ENCODE measurements around the gene HSPB1. TPM values are rescaled to one million over a fixed set of nuclear protein-coding genes. Genes with fewer than 3 reads are reported as not detected.
"Not testable (repeated sequence)": the region's sequence is repeated elsewhere in the genome, so short reads cannot be mapped to it uniquely, and the experiment has no call there.

The HSPB1 gene
- total and polyA plus RNA-seq, 11 donors = 822 to 5,278 (median 2,076) TPM

- WGBS, 4 donors = 96 to 99% (median 97%) methylated on average over 3 of the region's 3 CpGs
- intact Hi-C loops (cut with DNase I) = no loop called here
- ATAC-seq (no peak), DNase-seq (no peak)
- H3K9me3 ChIP-seq = no peaks in the 10 kb centered on the region
- peaks cover 3 to 30% (median 24%) of the 10 kb centered on the region in 12 donors for H3K4me1 ChIP-seq
- peaks cover 0 to 14% (median 8%) of the 10 kb centered on the region in 9 donors for H3K36me3 ChIP-seq
- TF ChIP-seq, protein P1, sequence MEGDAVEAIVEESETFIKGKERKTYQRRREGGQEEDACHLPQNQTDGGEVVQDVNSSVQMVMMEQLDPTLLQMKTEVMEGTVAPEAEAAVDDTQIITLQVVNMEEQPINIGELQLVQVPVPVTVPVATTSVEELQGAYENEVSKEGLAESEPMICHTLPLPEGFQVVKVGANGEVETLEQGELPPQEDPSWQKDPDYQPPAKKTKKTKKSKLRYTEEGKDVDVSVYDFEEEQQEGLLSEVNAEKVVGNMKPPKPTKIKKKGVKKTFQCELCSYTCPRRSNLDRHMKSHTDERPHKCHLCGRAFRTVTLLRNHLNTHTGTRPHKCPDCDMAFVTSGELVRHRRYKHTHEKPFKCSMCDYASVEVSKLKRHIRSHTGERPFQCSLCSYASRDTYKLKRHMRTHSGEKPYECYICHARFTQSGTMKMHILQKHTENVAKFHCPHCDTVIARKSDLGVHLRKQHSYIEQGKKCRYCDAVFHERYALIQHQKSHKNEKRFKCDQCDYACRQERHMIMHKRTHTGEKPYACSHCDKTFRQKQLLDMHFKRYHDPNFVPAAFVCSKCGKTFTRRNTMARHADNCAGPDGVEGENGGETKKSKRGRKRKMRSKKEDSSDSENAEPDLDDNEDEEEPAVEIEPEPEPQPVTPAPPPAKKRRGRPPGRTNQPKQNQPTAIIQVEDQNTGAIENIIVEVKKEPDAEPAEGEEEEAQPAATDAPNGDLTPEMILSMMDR (IDR thresholded peaks at IDR 0.05) = no peak
- TF ChIP-seq POLR2A (IDR thresholded peaks at IDR 0.05) = no peak
- H3K27ac ChIP-seq = peak overlapping the region in 2 of 12 donors; percentile 100
- H3K4me3 ChIP-seq = no peak overlapping the region
- H3K27me3 ChIP-seq = no peaks in the 10 kb centered on the region
These were observed 1.5 kb upstream of the HSPB1 start for GRCh38 chr7:76301000-76301399.

DNA sequence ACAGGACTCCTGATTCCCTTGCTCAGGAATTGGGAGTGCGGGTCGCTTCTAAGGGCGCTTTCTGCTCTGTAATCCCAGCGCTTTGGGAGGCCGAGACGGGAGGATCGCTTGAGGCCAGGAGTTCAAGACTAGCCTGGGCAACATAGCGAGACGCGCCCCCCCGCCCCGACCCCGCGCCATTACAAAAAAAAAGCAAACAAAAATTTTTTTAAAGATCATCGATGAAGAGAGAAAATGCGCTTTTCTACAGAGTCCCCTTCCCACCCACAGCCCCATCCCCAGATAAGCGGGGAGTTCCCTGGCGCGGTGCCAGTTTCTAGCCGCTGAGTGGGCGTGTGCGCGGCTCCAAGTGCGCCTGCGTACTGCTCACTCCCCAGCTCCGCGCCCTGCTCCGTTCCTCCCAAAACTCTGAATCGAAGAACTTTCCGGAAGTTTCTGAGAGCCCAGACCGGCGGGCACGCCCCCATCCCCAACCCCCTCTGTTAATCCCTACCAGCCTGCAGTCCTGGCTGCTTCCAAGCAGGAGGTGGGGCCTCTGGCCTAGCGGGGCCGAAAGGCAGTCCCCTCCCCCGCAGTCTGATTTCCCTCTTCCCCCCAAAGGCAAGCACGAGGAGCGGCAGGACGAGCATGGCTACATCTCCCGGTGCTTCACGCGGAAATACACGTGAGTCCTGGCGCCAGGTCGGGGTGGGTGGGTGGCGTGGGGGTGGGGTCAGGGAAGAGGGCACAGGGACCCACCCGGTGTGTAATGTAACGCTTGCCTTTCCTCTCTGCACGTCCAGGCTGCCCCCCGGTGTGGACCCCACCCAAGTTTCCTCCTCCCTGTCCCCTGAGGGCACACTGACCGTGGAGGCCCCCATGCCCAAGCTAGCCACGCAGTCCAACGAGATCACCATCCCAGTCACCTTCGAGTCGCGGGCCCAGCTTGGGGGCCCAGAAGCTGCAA is 1.0 kb downstream of the HSPB1 start:
- intact Hi-C loops (cut with DNase I) = no loop called here
- Histone ChIP-seq H3K9me3 (no peaks in the 10 kb centered on the region), H3K4me1 (peaks cover 3 to 46% (median 34%) of the 10 kb centered on the region in 12 donors), H3K27me3 (no peaks in the 10 kb centered on the region), H3K4me3 (peak overlapping the region; percentile 82 to 100 (median 95)), H3K27ac (peak overlapping the region; percentile 91 to 100 (median 100)), H3K36me3 (peaks cover 0 to 14% (median 8%) of the 10 kb centered on the region in 9 donors)
- ATAC-seq = peak; percentile 18 to 56 (median 35)
- WGBS, 4 donors = 1 to 2% (median 1%) methylated on average over 38 to 56 of the region's 56 CpGs
- DNase-seq = peak; percentile 89 to 93 (median 92)
- peak in 1 of 2 donors; percentile 50 for TF ChIP-seq POLR2A (IDR thresholded peaks at IDR 0.05)
- TF ChIP-seq, protein P1 (IDR thresholded peaks at IDR 0.05) = no peak

- intact Hi-C loops (cut with DNase I) = no loop called here
- H3K9me3 ChIP-seq = no peaks in the 10 kb centered on the region
- H3K27me3 ChIP-seq = no peaks in the 10 kb centered on the region
- peak overlapping the region in 9 of 12 donors; percentile 82 to 99 (median 96) for H3K4me3 ChIP-seq
- ATAC-seq = peak; percentile 53 to 73 (median 69)
- TF ChIP-seq, protein P1 (IDR thresholded peaks at IDR 0.05) = no peak
- peak in 1 of 2 donors; percentile 18 for TF ChIP-seq POLR2A (IDR thresholded peaks at IDR 0.05)
- H3K27ac ChIP-seq = peak overlapping the region; percentile 79 to 100 (median 100)
- 38 to 61% (median 44%) methylated on average over 8 to 10 of the region's 10 CpGs for WGBS, 4 donors
- H3K4me1 ChIP-seq = peaks cover 3 to 46% (median 34%) of the 10 kb centered on the region in 12 donors
- H3K36me3 ChIP-seq = peaks cover 0 to 14% (median 8%) of the 10 kb centered on the region in 9 donors
- peak; percentile 84 to 92 (median 87) for DNase-seq
These were observed 2.5 kb downstream of the HSPB1 start for GRCh38 chr7:76304888-76305375.

GRCh38 chr7:76308874-76309273 is 6.4 kb downstream of the HSPB1 start:
- H3K4me3 ChIP-seq; DNase-seq; ATAC-seq; intact Hi-C loops (cut with DNase I); H3K9me3 ChIP-seq; H3K27me3 ChIP-seq: not testable (repeated sequence)
- Histone ChIP-seq H3K4me1 (peaks cover 0 to 51% (median 35%) of the 10 kb centered on the region in 12 donors), H3K27ac (peak overlapping the region in 1 of 12 donors; percentile 100), H3K36me3 (peaks cover 0 to 12% (median 8%) of the 10 kb centered on the region in 9 donors)
- 87 to 95% (median 93%) methylated on average over 12 of the region's 12 CpGs for WGBS, 4 donors

DNA sequence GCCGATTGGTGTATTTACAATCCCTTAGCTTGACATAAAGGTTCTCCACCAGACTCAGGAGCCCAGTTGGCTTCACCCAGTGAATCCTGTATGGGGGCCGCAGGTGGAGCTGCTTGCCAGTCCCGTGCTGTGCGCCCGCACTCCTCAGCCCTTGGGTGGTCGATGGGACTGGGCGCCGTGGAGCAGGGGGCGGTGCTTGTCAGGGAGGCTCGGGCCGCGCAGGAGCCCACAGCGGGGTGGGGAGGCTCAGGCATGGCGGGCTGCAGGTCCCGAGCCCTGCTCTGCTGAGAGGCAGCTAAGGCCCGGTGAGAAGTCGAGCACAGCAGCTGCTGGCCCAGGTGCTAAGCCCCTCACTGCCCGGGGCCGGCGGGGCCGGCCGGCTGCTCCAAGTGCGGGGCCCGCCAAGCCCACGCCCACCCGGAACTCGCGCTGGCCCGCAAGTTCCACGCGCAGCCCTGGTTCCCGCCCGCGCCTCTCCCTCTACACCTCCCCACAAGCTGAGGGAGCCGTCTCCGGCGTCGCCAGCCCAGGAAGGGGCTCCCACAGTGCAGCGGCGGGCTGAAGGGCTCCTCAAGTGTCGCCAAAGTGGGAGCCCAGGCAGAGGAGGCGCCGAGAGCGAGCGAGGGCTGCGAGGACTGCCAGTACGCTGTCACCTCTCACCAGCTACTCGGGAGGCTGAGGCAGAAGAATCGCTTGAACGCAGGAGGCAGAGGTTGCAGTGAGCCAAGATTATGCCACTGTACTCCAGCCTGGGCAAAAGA is 7.0 kb downstream of the HSPB1 start:
- H3K36me3 ChIP-seq; H3K27me3 ChIP-seq; H3K27ac ChIP-seq; H3K4me3 ChIP-seq; ATAC-seq; intact Hi-C loops (cut with DNase I); H3K9me3 ChIP-seq: not testable (repeated sequence)
- H3K4me1 ChIP-seq = peaks cover 0 to 48% (median 31%) of the 10 kb centered on the region in 12 donors
- peak in 1 of 5 donors; percentile 56 for DNase-seq
- 92 to 98% (median 97%) methylated on average over 26 to 50 of the region's 50 CpGs for WGBS, 4 donors
